Activated naive CD8-positive, alpha-beta T cell treated with anti-CD3 and anti-CD28 coated beads, Interleukin-2, amount 50 U/mL, for 16 hours (primary cell): ENCODE data around the gene WWOX.

Source experiments
- DNase-seq: peaks from one replicate; pipeline ENCODE4 v3.0.0-alpha.2; 2020; ENCODE audit warnings: low read depth, low spot score

WWOX gene

GRCh38 chr16:78939597-78939996 is 840.1 kb downstream of the WWOX start:
- DNase-seq: no peak

- DNase-seq: no peak
Observed at GRCh38 chr16:78942625-78943245, 843.3 kb downstream of the WWOX start.

GRCh38 chr16:78945336-78945735 is 845.9 kb downstream of the WWOX start:
- DNase-seq: no peak

- DNase-seq: no peak
Observed at GRCh38 chr16:78946556-78946955, 847.1 kb downstream of the WWOX start.

- no peak for DNase-seq
Observed at GRCh38 chr16:78950768-78951167, 851.3 kb downstream of the WWOX start.

GRCh38 chr16:78952630-78953029 is 853.2 kb downstream of the WWOX start:
- no peak for DNase-seq

GRCh38 chr16:78953526-78953925 is 854.1 kb downstream of the WWOX start:
- no peak for DNase-seq

- DNase-seq: no peak
Observed at GRCh38 chr16:78955206-78955605, 855.8 kb downstream of the WWOX start.

GRCh38 chr16:78956859-78957258 is 857.4 kb downstream of the WWOX start:
- DNase-seq: no peak

GRCh38 chr16:78957317-78958100 is 858.1 kb downstream of the WWOX start:
- no peak for DNase-seq

GRCh38 chr16:78961464-78961863 is 862.0 kb downstream of the WWOX start:
- DNase-seq: no peak

- DNase-seq: no peak
Observed at GRCh38 chr16:78962457-78962929, 863.0 kb downstream of the WWOX start.

- no peak for DNase-seq
Observed at GRCh38 chr16:78967948-78968347, 868.5 kb downstream of the WWOX start.

GRCh38 chr16:78969721-78970120 is 870.3 kb downstream of the WWOX start:
- DNase-seq: no peak

GRCh38 chr16:78970650-78971049 is 871.2 kb downstream of the WWOX start:
- DNase-seq: no peak

- DNase-seq: no peak
Observed at GRCh38 chr16:78972006-78972405, 872.6 kb downstream of the WWOX start.

- DNase-seq: no peak
Observed at GRCh38 chr16:78972986-78973385, 873.5 kb downstream of the WWOX start.

GRCh38 chr16:78976212-78976611 is 876.8 kb downstream of the WWOX start:
- no peak for DNase-seq

- no peak for DNase-seq
Observed at GRCh38 chr16:78980825-78981224, 881.4 kb downstream of the WWOX start.

GRCh38 chr16:78982096-78982744 is 882.8 kb downstream of the WWOX start:
- no peak for DNase-seq

GRCh38 chr16:78984324-78984723 is 884.9 kb downstream of the WWOX start:
- no peak for DNase-seq

GRCh38 chr16:78984887-78985464 is 885.5 kb downstream of the WWOX start:
- no peak for DNase-seq
